RCC 7860 (cell line): Measurements from ENCODE around the gene DCDC1.

ENCODE experiments used
- DNase-seq: peaks from one replicate; pipeline ENCODE4 v3.0.0-alpha.2; 2015; ENCODE audit warnings: low spot score
- FAIRE-seq: peaks from 2 replicates; lab custom pipeline; 2012; peaks lifted over from hg19 to GRCh38; lab: Jason Lieb, UNC

DCDC1 gene

GRCh38 chr11:30921811-30922210 lies 447.7 kb downstream of the DCDC1 start:
- DNase-seq, result no peak
- no peak for FAIRE-seq

- no peak for FAIRE-seq
- DNase-seq, result peak; percentile 5
These were observed 450.0 kb downstream of the DCDC1 start for GRCh38 chr11:30919389-30920152.

GRCh38 chr11:30917859-30918478 lies 451.6 kb downstream of the DCDC1 start:
- FAIRE-seq, result peak; percentile 59
- DNase-seq, result peak; percentile 5

GRCh38 chr11:30917266-30917665 lies 452.3 kb downstream of the DCDC1 start:
- DNase-seq, result no peak
- no peak for FAIRE-seq

GRCh38 chr11:30916764-30917163 lies 452.8 kb downstream of the DCDC1 start:
- DNase-seq (no peak), FAIRE-seq (no peak)

GRCh38 chr11:30914143-30914762 lies 455.3 kb downstream of the DCDC1 start:
- no peak for DNase-seq

GRCh38 chr11:30911247-30911646 lies 458.3 kb downstream of the DCDC1 start:
- DNase-seq (no peak), FAIRE-seq (no peak)

More at GRCh38 chr11:30914143-30914762, 455.3 kb downstream of the DCDC1 start:
- FAIRE-seq, result no peak

- FAIRE-seq, result no peak
- DNase-seq, result no peak
These were observed 460.7 kb downstream of the DCDC1 start for GRCh38 chr11:30908857-30909256.

GRCh38 chr11:30908272-30908671 lies 461.3 kb downstream of the DCDC1 start:
- FAIRE-seq (no peak), DNase-seq (no peak)

- DNase-seq (no peak), FAIRE-seq (no peak)
These were observed 466.6 kb downstream of the DCDC1 start for GRCh38 chr11:30902929-30903328.

GRCh38 chr11:30895046-30895445 lies 474.5 kb downstream of the DCDC1 start:
- DNase-seq (no peak), FAIRE-seq (no peak)

GRCh38 chr11:30893318-30893717 lies 476.2 kb downstream of the DCDC1 start:
- FAIRE-seq, result no peak
- DNase-seq, result no peak

GRCh38 chr11:30889143-30889794 lies 480.3 kb downstream of the DCDC1 start:
- DNase-seq, result no peak
- no peak for FAIRE-seq

GRCh38 chr11:30879322-30880005 lies 490.1 kb downstream of the DCDC1 start:
- FAIRE-seq (no peak), DNase-seq (no peak)

- FAIRE-seq, result no peak
These were observed 491.1 kb downstream of the DCDC1 start for GRCh38 chr11:30878400-30878799.

GRCh38 chr11:30876663-30877396 lies 492.7 kb downstream of the DCDC1 start:
- no peak for FAIRE-seq
- no peak for DNase-seq

More at GRCh38 chr11:30878400-30878799, 491.1 kb downstream of the DCDC1 start:
- no peak for DNase-seq

- no peak for DNase-seq
- no peak for FAIRE-seq
These were observed 493.3 kb downstream of the DCDC1 start for GRCh38 chr11:30876228-30876627.

- no peak for FAIRE-seq
- no peak for DNase-seq
These were observed 493.7 kb downstream of the DCDC1 start for GRCh38 chr11:30875806-30876205.

GRCh38 chr11:30873924-30874610 lies 495.5 kb downstream of the DCDC1 start:
- FAIRE-seq, result no peak
- DNase-seq, result no peak
